ENCODE results near the gene PSG5.
"Not testable (repeated sequence)": the region's sequence is repeated elsewhere in the genome, so short reads cannot be mapped to it uniquely, and the experiment has no call there.

DNA sequence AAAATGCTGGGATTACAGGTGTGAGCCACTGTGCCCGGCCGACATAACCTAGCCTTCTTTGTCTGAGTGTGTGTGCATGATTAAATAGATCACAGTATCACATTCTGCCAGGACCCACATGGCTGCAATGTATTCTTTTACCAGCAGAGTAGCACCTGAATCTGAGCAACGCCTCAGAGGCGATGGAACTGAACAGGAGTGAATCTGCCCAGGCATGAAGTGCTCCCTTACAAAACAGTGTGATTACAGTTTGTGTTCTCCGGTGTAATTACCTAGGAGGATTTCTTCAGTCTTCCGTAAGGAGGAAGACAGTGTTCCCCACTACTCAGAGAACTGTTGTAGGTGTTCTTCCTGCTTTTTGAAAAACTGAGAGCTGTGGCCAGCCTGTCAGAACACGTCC, 57.1 kb downstream of the PSG5 start:
- not testable (repeated sequence) for TF ChIP-seq POLR2AphosphoS5 (IDR thresholded peaks at IDR 0.05); EZH2 (IDR thresholded peaks at IDR 0.05; ENCODE audit: borderline replicate concordance, insufficient read depth, low read length, poor library complexity, severe bottlenecking); TAF1 (IDR thresholded peaks at IDR 0.05; ENCODE audit: low read depth)
- TF ChIP-seq, protein P1, sequence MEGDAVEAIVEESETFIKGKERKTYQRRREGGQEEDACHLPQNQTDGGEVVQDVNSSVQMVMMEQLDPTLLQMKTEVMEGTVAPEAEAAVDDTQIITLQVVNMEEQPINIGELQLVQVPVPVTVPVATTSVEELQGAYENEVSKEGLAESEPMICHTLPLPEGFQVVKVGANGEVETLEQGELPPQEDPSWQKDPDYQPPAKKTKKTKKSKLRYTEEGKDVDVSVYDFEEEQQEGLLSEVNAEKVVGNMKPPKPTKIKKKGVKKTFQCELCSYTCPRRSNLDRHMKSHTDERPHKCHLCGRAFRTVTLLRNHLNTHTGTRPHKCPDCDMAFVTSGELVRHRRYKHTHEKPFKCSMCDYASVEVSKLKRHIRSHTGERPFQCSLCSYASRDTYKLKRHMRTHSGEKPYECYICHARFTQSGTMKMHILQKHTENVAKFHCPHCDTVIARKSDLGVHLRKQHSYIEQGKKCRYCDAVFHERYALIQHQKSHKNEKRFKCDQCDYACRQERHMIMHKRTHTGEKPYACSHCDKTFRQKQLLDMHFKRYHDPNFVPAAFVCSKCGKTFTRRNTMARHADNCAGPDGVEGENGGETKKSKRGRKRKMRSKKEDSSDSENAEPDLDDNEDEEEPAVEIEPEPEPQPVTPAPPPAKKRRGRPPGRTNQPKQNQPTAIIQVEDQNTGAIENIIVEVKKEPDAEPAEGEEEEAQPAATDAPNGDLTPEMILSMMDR (IDR thresholded peaks at IDR 0.05; ENCODE audit: poor library complexity, severe bottlenecking), result not testable (repeated sequence)
